Right forelimb (tissue), 1 donor: ENCODE data around the gene MYH10.

ENCODE experiments used
- DNase-seq: peaks from one replicate; pipeline ENCODE4 v3.0.0-alpha.2; 2018

Gene MYH10

GRCh38 chr17:8647956-8648355, 17.4 kb upstream of the MYH10 start:
- no peak for DNase-seq

GRCh38 chr17:8647202-8647601, 16.7 kb upstream of the MYH10 start:
- DNase-seq = no peak

- DNase-seq = no peak
These were observed 14.0 kb upstream of the MYH10 start for GRCh38 chr17:8644507-8644902.

GRCh38 chr17:8643855-8644506, 13.5 kb upstream of the MYH10 start:
- no peak for DNase-seq

- DNase-seq = no peak
These were observed 9.2 kb upstream of the MYH10 start for GRCh38 chr17:8639709-8640108.

- no peak for DNase-seq
These were observed 1.5 kb upstream of the MYH10 start for GRCh38 chr17:8632061-8632460.

GRCh38 chr17:8631554-8631877, 991 bp upstream of the MYH10 start:
- DNase-seq = no peak

GRCh38 chr17:8630802-8631553, 453 bp upstream of the MYH10 start:
- peak; percentile 99 for DNase-seq

GRCh38 chr17:8629371-8630226, 926 bp downstream of the MYH10 start:
- DNase-seq = peak; percentile 73

- no peak for DNase-seq
These were observed 1.8 kb downstream of the MYH10 start for GRCh38 chr17:8628609-8629169.

- DNase-seq = no peak
These were observed 2.4 kb downstream of the MYH10 start for GRCh38 chr17:8628172-8628571.

GRCh38 chr17:8623591-8623990, 6.9 kb downstream of the MYH10 start:
- DNase-seq = no peak

GRCh38 chr17:8622191-8622590, 8.3 kb downstream of the MYH10 start:
- no peak for DNase-seq

- DNase-seq = no peak
These were observed 8.9 kb downstream of the MYH10 start for GRCh38 chr17:8621585-8621984.

GRCh38 chr17:8619294-8619693, 11.2 kb downstream of the MYH10 start:
- no peak for DNase-seq

GRCh38 chr17:8618825-8619224, 11.7 kb downstream of the MYH10 start:
- no peak for DNase-seq

- DNase-seq = no peak
These were observed 15.5 kb downstream of the MYH10 start for GRCh38 chr17:8614988-8615387.

- no peak for DNase-seq
These were observed 18.8 kb downstream of the MYH10 start for GRCh38 chr17:8611619-8612298.

GRCh38 chr17:8611137-8611536, 19.4 kb downstream of the MYH10 start:
- DNase-seq = no peak

GRCh38 chr17:8610558-8610957, 20.0 kb downstream of the MYH10 start:
- DNase-seq = no peak

- DNase-seq = no peak
These were observed 20.6 kb downstream of the MYH10 start for GRCh38 chr17:8609910-8610309.

GRCh38 chr17:8608001-8608400, 22.5 kb downstream of the MYH10 start:
- DNase-seq = no peak

- no peak for DNase-seq
These were observed 24.1 kb downstream of the MYH10 start for GRCh38 chr17:8606401-8606800.
